ENCODE measurements around the gene COL4A3. TPM values are rescaled to one million over a fixed set of nuclear protein-coding genes. Genes with fewer than 3 reads are reported as not detected.

Gene COL4A3
- total and polyA plus RNA-seq, 2 donors (not counting 3 experiments of a cell fraction or from before 2014, with no cell fraction given): not detected

DNA sequence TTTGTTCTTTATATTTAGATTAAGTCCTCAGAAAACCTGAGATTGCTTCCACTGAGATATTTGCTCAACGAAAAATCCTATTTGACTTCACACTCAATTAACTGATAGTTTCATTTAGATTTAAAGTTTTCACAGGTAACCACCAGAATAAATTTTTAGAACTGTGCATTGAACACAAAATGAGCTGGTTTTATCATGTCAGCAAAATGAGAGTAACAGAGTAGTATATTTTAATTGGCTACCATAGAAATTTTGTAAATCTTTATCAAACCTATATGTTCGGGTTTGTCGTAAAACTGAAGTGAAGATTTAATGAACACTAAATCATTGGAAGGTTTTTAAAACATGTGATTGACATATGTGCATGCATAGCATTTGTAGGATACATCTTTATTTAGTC lies 127.9 kb downstream of the COL4A3 start:
- H3K9ac ChIP-seq (replicated peaks; ENCODE audit: extremely low read depth, insufficient read depth, low read length): no peak overlapping the region
- no peaks in the 10 kb centered on the region for H3K27me3 ChIP-seq (ENCODE audit: control insufficient read depth in 2 of 2, insufficient read depth in 2 of 2, low read length in 2 of 2)
- TF ChIP-seq, protein P1, sequence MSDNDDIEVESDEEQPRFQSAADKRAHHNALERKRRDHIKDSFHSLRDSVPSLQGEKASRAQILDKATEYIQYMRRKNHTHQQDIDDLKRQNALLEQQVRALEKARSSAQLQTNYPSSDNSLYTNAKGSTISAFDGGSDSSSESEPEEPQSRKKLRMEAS (IDR thresholded peaks at IDR 0.05; ENCODE audit: insufficient read depth, insufficient read length): no peak
- no peak for TF ChIP-seq POLR2A (IDR thresholded peaks at IDR 0.05; ENCODE audit: low read depth, low read length)
- no peak for TF ChIP-seq MYC (IDR thresholded peaks at IDR 0.05; ENCODE audit: low read depth, low read length)
- no peak for TF ChIP-seq POLR2AphosphoS5 (IDR thresholded peaks at IDR 0.05; ENCODE audit: insufficient read depth, low read depth, low read length)
- no peak for TF ChIP-seq FOS (IDR thresholded peaks at IDR 0.05; ENCODE audit: borderline replicate concordance, insufficient read depth, low read length)
- TF ChIP-seq GATA2 (IDR thresholded peaks at IDR 0.05; ENCODE audit: insufficient read depth, insufficient read length, low read depth, low read length): no peak
- TF ChIP-seq EZH2 (IDR thresholded peaks at IDR 0.05; ENCODE audit: borderline replicate concordance, low read depth, low read length, severe bottlenecking): no peak
- TF ChIP-seq JUN (IDR thresholded peaks at IDR 0.05; ENCODE audit: borderline replicate concordance, insufficient read depth, insufficient read length, low read depth): no peak
- TF ChIP-seq CTCF (IDR thresholded peaks at IDR 0.05; ENCODE audit: extremely low read depth in 1 of 2, insufficient read depth in 1 of 2, low read depth in 1 of 2, low read length in 2 of 2): no peak
- CTCF ChIA-PET: interaction anchor here (0.5 to 1.5 kb wide), 3 partner anchors 9 to 106 kb away, joined by 4 read pairs; no protein-coding TSS in a partner anchor
- DNase-seq (ENCODE audit: low read depth, low spot score): no peak
- no peak overlapping the region for H3K27ac ChIP-seq (ENCODE audit: insufficient read depth, low read depth, low read length)
- POLR2A ChIA-PET: no interaction called here
- H3K4me3 ChIP-seq (replicated peaks in 1 of 3; ENCODE audit: insufficient read depth in 1 of 3, low read depth in 1 of 3, low read length in 3 of 3): no peak overlapping the region
- FAIRE-seq: no peak
- no peaks in the 10 kb centered on the region for H4K20me1 ChIP-seq (replicated peaks; ENCODE audit: control insufficient read depth, extremely low read depth, insufficient read depth, low read length)
- H3K4me1 ChIP-seq (ENCODE audit: control insufficient read depth, extremely low read depth, insufficient read depth, low read length): no peaks in the 10 kb centered on the region
- H2AFZ ChIP-seq (ENCODE audit: low read depth, low read length): no peak overlapping the region
- H3K9me1 ChIP-seq (replicated peaks; ENCODE audit: control insufficient read depth, extremely low read depth, insufficient read depth, low read length): no peaks in the 10 kb centered on the region
- no peaks in the 10 kb centered on the region for H3K79me2 ChIP-seq (ENCODE audit: control insufficient read depth, insufficient read depth, low read length)
- no peak overlapping the region for H3K4me2 ChIP-seq (ENCODE audit: insufficient read depth, low read length)
- BruUV-seq (replicated peaks): no TSS peak
- no peaks in the 10 kb centered on the region for H3K9me3 ChIP-seq (replicated peaks; ENCODE audit: control insufficient read depth, insufficient read depth, low read length)
- dilution Hi-C loops (cut with MboI; ENCODE audit: extremely low pct_ligation_motif_present, low sequenced_read_pairs): no loop called here
- H3K36me3 ChIP-seq (ENCODE audit: control insufficient read depth in 2 of 2, extremely low read depth in 1 of 2, insufficient read depth in 2 of 2, low read length in 2 of 2): no peaks in the 10 kb centered on the region
- intact Hi-C loops (cut with micrococcal nuclease): no loop called here
